Activated gamma-delta T cell (primary cell): ENCODE results near the gene EIF1.
A peak's percentile ranks its signal among the peaks of the same experiment; 100 is the strongest.

Experiments
- DNase-seq: peaks from one replicate; lab custom pipeline; 2025; lab: John Stamatoyannopoulos, UW

The EIF1 gene

GRCh38 chr17:41735744-41736143 is 47.1 kb downstream of the EIF1 start:
- DNase-seq, result no peak

GRCh38 chr17:41736983-41737679 is 48.4 kb downstream of the EIF1 start:
- DNase-seq, result no peak

GRCh38 chr17:41737680-41738023 is 49.0 kb downstream of the EIF1 start:
- DNase-seq, result no peak

- DNase-seq, result peak; percentile 26
These were observed 49.6 kb downstream of the EIF1 start for GRCh38 chr17:41738077-41738800.

GRCh38 chr17:41738801-41739112 is 50.1 kb downstream of the EIF1 start:
- no peak for DNase-seq

- DNase-seq, result no peak
These were observed 51.1 kb downstream of the EIF1 start for GRCh38 chr17:41739661-41740352.

- DNase-seq, result no peak
These were observed 51.8 kb downstream of the EIF1 start for GRCh38 chr17:41740506-41740905.

GRCh38 chr17:41741709-41742108 is 53.0 kb downstream of the EIF1 start:
- no peak for DNase-seq
